GM18517 (cell line): ENCODE measurements around the gene TANK.
"Not testable (repeated sequence)": the region's sequence is repeated elsewhere in the genome, so short reads cannot be mapped to it uniquely, and the experiment has no call there.

ENCODE experiments used
- ATAC-seq: cut with Tn5 transposase; IDR thresholded peaks from one replicate; pipeline ENCODE4 v1.9.1; 2021; ENCODE audit warnings: mild to moderate bottlenecking, moderate library complexity; ENCODE audit not compliant: unreplicated experiment

TANK gene

GRCh38 chr2:161160226-161161073 lies at the start of gene TANK:
Gene TANK (plus strand): TSS chr2:161160428. CDS start chr2:161179663, 19,235 bp downstream.
- peak; percentile 82 for ATAC-seq

DNA sequence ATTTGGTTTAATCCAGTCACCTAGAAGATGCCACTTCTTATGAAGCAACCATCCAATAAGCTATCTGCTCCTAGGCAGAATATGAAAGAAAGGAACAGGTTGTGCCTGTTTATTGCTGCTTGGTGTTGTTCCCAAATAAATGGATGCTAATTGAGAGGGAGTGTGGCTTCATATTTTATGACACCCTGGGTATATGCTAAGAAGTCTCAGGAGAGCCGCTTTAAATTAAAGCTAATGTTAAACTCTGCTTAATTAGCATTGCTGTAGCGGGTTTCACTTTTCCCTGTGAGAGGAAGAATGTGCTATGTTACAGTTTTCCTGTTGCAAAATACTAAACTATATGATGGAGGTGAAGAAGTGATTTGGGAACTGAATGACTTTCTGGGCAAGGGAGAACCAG lies 48.7 kb upstream of the TANK start:
- ATAC-seq: no peak

GRCh38 chr2:161112908-161113307 lies 47.3 kb upstream of the TANK start:
- ATAC-seq: no peak

DNA sequence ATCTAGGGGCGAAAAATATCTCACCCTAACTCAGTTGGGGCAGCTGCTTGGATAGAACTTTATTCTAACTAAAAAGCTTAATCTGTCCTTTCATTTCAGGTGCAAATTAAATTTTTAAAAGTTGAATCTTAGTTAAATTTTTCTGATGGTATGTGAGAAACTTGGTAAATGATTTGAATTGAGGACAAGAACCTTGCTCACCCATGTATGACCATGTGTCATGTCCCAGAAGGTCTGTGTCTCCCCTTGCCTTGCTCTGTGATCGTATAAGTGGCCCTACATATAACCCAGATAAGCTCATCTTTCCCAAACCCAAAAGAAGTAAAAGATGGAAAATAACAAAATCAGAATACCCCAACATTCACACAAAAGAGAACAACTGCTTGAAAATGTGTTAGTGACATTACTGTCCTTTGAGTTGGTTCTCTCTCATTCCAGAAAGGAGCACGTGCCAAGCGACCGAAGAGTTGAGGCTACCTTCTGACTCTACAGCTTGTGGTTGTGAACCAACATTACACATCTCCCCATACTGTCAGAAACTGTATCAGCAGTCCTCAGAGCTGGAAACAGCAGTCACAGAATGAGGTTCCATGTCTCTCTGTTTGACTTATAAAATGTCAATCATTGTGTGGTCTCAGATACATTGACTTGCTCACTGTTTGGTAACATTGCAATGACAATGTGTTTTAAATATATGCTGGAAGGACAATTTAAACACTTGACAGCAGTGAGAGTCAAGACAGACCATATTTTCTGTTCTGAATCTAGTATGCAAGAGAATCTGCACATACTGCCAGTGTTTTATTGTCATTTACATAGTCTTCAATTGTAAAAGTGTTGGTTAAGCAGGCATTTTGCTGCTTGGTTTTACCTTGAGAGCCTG lies 46.3 kb upstream of the TANK start:
- ATAC-seq: no peak

DNA sequence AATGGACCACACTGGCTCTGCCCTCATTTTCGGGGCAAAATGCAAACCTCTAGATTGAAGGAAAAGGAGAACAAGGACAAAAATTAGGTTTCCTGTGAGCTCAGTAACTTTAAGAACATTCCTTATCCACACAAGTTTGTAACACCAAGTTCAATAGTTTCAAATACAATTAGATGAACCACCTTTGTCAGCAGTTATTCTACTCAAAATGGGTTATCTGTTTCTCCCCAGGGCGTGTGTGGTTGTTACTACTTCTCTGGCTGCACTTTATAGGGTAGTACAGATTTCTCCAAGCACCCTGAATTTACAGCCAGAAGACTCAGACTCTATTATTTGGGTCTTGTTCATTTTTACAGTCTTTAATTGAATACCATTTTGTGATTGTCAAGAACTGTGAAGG lies 45.0 kb upstream of the TANK start:
- no peak for ATAC-seq

GRCh38 chr2:161115605-161116380 lies 44.4 kb upstream of the TANK start:
- ATAC-seq: no peak

DNA sequence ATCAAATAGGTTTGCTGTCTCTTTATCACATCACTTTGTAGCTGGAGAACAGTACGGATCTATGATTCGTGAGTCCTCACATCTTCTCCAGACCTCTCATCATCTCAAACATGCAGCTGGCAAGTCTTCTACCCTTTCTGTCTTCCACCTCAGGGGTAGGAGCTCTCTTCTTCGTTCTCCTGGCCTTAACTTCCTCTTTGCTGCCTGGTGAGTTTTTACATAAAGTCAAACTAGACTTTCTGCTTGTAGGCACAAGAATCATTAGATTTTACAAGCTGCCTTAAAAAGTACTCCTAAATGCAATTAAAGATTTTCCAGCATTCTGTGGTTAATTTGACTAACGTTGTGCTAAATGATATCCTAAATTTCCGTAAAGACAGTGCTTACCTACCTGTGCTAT lies 43.7 kb upstream of the TANK start:
- ATAC-seq: no peak

DNA sequence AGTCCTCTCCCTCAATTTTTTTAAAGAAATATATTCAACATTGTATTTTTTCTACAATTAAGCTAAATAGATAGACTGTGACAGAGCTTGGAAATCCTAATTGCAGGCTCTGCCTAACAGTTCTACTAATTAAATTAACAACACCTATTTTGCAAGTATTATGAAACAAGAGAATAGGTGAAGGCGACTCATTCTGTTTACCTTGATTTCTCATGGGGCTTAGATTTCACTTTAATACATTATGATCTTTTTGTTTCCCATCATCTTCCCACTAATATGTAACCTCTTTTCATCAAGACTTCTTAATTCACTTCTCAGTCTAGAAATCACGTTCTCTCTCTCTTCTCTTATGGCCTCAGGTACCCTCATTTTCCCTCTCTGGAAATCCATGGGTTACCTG lies 42.7 kb upstream of the TANK start:
- ATAC-seq: no peak

DNA sequence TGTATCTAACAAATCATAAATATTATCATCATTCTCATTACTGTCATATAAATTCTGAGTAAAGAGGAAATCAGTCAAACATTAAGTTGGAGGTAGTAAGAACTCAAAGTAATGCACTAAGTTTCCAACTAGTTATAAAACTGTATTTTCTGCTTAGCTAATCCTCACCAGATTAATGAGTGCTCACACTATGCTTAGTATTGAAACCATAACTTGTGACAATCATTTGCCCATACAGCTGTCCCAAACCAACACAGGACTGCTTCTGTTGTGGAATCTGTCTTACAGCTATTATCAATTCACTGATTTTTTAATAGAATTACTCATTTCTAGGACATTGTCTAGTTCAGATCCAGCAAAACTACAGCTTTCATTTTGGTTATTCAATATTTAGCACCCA lies 41.5 kb upstream of the TANK start:
- peak; percentile 49 for ATAC-seq

DNA sequence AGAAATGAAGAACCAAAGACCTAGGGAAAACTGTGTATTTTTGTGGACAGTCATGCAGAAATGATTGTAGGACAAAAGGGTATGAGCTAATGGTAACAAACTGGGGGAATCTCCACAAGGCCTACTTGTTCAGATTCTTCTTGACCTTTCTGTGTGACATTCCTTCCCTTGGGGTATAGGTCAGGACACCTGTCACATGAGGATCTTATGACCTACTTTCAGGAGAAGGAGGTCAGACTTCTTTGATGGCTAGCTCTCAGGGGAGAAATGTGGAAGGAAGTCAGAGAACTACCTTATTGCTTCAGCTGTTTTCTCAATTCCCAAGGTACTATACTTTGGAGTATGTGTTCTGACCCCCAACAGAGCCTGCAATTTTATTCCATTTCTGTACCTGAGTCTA lies 40.7 kb upstream of the TANK start:
- no peak for ATAC-seq

GRCh38 chr2:161120775-161121174 lies 39.5 kb upstream of the TANK start:
- ATAC-seq: no peak

DNA sequence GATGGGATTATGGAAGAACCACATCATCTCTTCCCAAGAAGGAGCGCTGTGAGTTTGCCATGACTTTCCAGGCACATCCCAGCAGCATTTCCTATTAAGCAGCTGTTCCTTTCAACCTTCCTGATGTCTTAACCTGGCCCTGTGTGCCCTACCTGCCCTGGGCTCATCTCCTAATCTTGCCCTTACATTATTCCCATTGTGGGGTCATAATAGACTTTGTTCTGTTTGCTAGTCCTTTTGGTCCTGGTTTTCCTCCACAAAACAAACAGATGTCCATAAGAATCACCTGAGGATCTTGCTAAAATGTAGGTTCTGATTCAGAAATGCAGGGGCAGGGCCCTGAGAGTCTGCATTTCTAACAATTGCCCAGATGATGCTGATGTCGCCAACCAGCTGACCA lies 38.6 kb upstream of the TANK start:
- ATAC-seq: no peak

DNA sequence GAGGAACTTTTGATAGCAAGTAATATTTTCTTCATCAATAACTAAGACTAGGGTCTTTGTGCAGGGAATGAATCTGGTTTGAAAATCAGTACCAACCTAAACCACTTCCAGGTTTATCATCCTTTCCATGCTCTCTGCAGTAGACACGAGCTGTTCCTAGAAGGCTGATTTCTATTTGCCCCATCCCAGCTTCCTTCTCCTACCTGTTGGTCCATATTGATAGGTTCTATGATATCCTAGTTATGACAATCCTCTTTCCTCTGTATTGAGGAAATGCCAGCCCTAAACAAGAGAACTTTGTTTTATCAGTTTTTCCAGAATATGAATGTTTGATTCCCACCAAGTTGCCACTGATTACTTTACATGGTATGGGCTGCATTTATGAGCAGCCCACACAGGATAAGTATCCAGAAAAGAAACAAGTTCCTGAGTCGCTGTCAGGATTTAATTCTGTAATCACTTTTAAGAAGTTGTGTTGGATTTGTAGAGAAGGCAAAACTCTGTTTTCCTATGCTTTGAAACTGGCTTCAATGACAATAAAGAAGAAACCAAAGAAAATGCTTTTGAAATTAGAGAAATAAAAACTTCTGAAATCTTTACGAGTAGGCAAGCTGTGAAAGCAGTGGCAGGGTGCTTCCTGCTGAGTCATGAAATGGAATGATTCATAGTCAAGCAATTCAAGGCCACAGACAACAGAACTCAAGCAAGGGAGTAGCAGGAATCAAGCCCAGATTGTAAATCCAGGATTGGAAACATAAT lies 37.3 kb upstream of the TANK start:
- peak; percentile 56 for ATAC-seq

- ATAC-seq: no peak
Measured at GRCh38 chr2:161123531-161124030, 36.6 kb upstream of the TANK start.

DNA sequence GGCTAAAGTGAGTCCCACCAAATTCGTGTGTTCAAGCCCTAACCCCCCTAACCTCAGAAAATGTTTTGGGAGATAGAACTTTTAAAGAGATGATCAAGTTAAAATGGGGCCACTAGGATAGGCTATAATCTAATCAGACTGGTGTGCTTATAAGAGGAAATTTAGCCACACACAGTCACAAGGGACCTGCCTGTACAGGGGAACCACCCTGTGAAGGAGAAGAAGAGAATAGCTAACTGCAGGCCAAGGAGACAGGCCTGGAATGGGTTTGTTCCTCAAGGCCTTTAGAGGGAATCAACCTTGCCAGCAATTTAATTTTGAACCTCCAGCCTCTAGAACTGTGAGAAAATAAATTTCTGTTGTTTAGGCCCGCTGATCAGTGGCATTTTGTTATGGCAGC lies 36.0 kb upstream of the TANK start:
- ATAC-seq: no peak

DNA sequence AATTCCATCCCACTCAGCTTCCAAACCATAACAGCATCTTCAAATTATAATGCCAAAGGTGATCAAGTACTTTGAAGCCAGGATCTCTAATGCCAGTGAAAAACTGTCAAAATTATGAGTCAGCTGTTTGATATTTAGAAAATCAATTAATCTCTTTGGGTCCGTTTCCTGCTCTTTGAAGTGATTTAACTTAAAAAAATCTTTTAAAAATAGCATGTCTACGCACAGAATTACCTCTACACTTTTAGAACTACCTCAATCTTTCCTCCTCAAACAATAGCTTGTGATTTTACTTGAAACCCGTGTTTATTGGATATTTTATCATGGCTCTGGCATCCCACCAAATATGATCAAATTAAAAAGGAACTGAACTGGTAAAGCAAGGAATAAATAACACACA lies 31.3 kb upstream of the TANK start:
- no peak for ATAC-seq

GRCh38 chr2:161130354-161130753 lies 29.9 kb upstream of the TANK start:
- ATAC-seq: no peak

- no peak for ATAC-seq
Measured at GRCh38 chr2:161131074-161131680, 29.1 kb upstream of the TANK start.

GRCh38 chr2:161131804-161132203 lies 28.4 kb upstream of the TANK start:
- ATAC-seq: no peak

GRCh38 chr2:161132384-161132783 lies 27.8 kb upstream of the TANK start:
- ATAC-seq: not testable (repeated sequence)
